NT2/D1 (cell line): ENCODE data around the gene KCNN1.

Source experiments
- SUZ12 ChIP-seq: IDR thresholded peaks from 2 replicates; pipeline ENCODE4 v1.6.1; 2011; ENCODE audit not compliant: insufficient read length, insufficient read depth; ENCODE audit errors: extremely low read depth
- ZNF274 ChIP-seq: IDR thresholded peaks from 2 replicates; pipeline ENCODE4 v1.6.1; 2011; ENCODE audit warnings: mild to moderate bottlenecking, low read depth, low read length

DNA sequence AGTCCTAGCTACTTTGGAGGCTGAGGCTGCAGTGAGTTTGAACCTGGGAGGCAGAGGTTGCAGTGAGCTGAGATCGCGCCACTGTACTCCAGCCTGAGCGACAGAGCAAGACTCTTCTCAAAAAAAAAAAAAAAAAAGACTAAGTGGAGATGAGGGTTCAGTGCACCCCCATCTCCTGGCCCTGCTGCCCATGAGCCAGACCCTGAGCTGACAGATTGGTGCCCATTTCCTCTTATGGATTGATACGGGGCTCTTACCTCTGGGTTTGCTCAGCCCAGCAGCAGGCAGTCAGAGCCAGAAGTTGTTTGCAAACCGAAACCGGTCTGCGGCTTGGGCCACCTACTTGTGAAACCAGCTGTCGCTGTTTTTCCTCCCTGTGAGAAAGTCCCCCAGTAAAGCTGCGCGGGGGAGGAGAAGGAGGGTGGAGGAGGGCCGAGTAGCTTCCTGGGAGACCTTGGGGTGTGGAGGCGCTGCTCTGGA lies 78.0 kb downstream of the KCNN1 start:
- TF ChIP-seq SUZ12, result no peak
- no peak for TF ChIP-seq ZNF274
